Transverse colon (tissue), 4 donors: Measurements from ENCODE around the gene TMEM170B. TPM values are rescaled to one million over a fixed set of nuclear protein-coding genes. Genes with fewer than 3 reads are reported as not detected.

ENCODE experiments used
- DNase-seq: peaks from one replicate; pipeline ENCODE4 v3.0.0-alpha.2; 2019
- H3K27ac ChIP-seq, 4 donors: fragments of 200-600 bp; sonication (generic); 2 replicates each; pipeline ENCODE4 v1.5.1; 2016 to 2018; ENCODE audit warnings: inconsistent platforms in 4 of 4
- H3K27me3 ChIP-seq: fragments of 200-600 bp; sonication (generic); 2 replicates; pipeline ENCODE4 v1.5.1; 2017; ENCODE audit warnings: inconsistent platforms
- H3K36me3 ChIP-seq, 4 donors: fragments of 200-600 bp; sonication (generic); 2 replicates each; pipeline ENCODE4 v1.5.1; 2017 to 2019; ENCODE audit warnings: inconsistent platforms in 4 of 4
- H3K4me1 ChIP-seq, 4 donors: fragments of 200-600 bp; sonication (generic); 2 replicates each; pipeline ENCODE4 v1.5.1; 2017 to 2020; ENCODE audit warnings: inconsistent platforms in 4 of 4
- H3K4me3 ChIP-seq, 4 donors: fragments of 200-600 bp; sonication (generic); 1 replicate in 1 of 4; 2 replicates in 3 of 4; pipeline versions ENCODE4 v1.5.1 to v1.6.1; 2017 to 2019; ENCODE audit warnings: inconsistent platforms in 4 of 4
- H3K9me3 ChIP-seq, 2 donors: fragments of 200-600 bp; sonication (generic); 2 replicates each; pipeline ENCODE4 v1.5.1; 2017 to 2019; ENCODE audit warnings: inconsistent platforms in 2 of 2
- EP300 ChIP-seq: sonication (generic); formaldehyde crosslinking; IDR thresholded peaks from one replicate; pipeline ENCODE4 v1.6.1; 2017; ENCODE audit warnings: antibody characterized with exemption, low read depth
- POLR2A ChIP-seq: fragments of 450-650 bp; IDR thresholded peaks from one replicate; pipeline ENCODE4 v1.6.1; 2016; ENCODE audit warnings: antibody characterized with exemption, mild to moderate bottlenecking, moderate library complexity
- POLR2AphosphoS5 ChIP-seq, 3 donors: sonication (generic); formaldehyde crosslinking; IDR thresholded peaks; one replicate each; pipeline ENCODE4 v1.6.1; 2016; ENCODE audit warnings: antibody characterized with exemption in 3 of 3
- WGBS, 2 donors: methylation state at CpG; one replicate each; pipeline ENCODE4 v1.1.5; 2018; ENCODE audit warnings: low coverage in 1 of 2; 5-methylcytosine and 5-hydroxymethylcytosine counted together
- in situ Hi-C, 4 donors: fragments of 200-750 bp; cut with MboI; loops; one replicate each; pipeline versions ENCODE4 v1.15.0 to v1.15.1; 2017; ENCODE audit warnings: low sequenced_read_pairs in 3 of 4, low pct_ligation_motif_present in 1 of 4, low pct_unique_long_range_greater_than_20kb in 1 of 4
- intact Hi-C: fragments of 100-400 bp; cut with DNase I; formaldehyde crosslinking; loops from one replicate; pipeline ENCODE4 v1.15.1; 2023; ENCODE audit warnings: low total_unique reads
- total RNA-seq, 4 donors: library from RNA; depleted of rRNA; stranded (reverse); fragments of >200 nt; gene quantifications; one replicate each; pipeline ENCODE4 v1.1.0, GENCODE V29; 2016
- TF ChIP-seq, protein P1 (sequence below), 5 experiments: fragments of 200-600 bp in 3 of 5; fragments of 450-650 bp in 2 of 5; sonication (generic) in 3 of 5; IDR thresholded peaks; 1 replicate in 2 of 5; 2 replicates in 3 of 5; pipeline ENCODE4 v1.5.1; 2016 to 2017; ENCODE audit warnings: antibody characterized with exemption in 5 of 5, inconsistent platforms in 3 of 5, mild to moderate bottlenecking in 2 of 5, moderate library complexity in 1 of 5

Gene TMEM170B
- total RNA-seq, 4 donors from 2014 or later = 1.6 to 8.0 (median 3.0) TPM

DNA sequence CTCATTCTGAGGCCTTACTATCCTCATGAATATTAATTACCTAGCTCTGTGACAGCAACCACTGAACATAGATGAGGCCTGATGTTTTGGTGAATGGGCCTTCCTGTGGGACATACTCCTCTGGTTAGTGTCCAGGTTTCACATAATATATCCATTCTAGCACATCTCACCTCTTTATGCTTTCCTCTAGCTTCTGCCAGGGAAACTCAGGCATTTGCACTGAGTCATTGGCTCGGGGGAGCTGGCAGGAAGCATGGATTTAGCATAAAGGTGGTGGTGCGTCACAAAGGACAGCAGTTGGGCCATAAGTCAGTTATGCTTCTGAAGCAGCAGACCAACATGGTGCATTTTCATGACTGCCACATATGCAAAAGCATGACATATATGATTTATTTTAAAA, 37.5 kb upstream of the TMEM170B start:
- 93% methylated on average over 2 of the region's 2 CpGs; no CpG with 5 or more reads in 1 of the 2 donors for WGBS, 2 donors
- H3K27ac ChIP-seq = no peak overlapping the region
- no peaks in the 10 kb centered on the region for H3K36me3 ChIP-seq
- no peak overlapping the region for H3K4me3 ChIP-seq
- H3K9me3 ChIP-seq = no peaks in the 10 kb centered on the region
- intact Hi-C loops = loop anchor here (5.0 kb wide), 1 partner anchor 373 kb away; no protein-coding TSS in a partner anchor
- DNase-seq = no peak
- H3K4me1 ChIP-seq = peaks cover 0 to 11% (median 7%) of the 10 kb centered on the region in 4 donors
- TF ChIP-seq POLR2A (no peak), POLR2AphosphoS5 (IDR thresholded peaks at IDR 0.05) (no peak), EP300 (no peak)
- TF ChIP-seq, protein P1, sequence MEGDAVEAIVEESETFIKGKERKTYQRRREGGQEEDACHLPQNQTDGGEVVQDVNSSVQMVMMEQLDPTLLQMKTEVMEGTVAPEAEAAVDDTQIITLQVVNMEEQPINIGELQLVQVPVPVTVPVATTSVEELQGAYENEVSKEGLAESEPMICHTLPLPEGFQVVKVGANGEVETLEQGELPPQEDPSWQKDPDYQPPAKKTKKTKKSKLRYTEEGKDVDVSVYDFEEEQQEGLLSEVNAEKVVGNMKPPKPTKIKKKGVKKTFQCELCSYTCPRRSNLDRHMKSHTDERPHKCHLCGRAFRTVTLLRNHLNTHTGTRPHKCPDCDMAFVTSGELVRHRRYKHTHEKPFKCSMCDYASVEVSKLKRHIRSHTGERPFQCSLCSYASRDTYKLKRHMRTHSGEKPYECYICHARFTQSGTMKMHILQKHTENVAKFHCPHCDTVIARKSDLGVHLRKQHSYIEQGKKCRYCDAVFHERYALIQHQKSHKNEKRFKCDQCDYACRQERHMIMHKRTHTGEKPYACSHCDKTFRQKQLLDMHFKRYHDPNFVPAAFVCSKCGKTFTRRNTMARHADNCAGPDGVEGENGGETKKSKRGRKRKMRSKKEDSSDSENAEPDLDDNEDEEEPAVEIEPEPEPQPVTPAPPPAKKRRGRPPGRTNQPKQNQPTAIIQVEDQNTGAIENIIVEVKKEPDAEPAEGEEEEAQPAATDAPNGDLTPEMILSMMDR (IDR thresholded peaks at IDR 0.05) = no peak
- in situ Hi-C loops = no loop called here
- H3K27me3 ChIP-seq = no peaks in the 10 kb centered on the region

DNA sequence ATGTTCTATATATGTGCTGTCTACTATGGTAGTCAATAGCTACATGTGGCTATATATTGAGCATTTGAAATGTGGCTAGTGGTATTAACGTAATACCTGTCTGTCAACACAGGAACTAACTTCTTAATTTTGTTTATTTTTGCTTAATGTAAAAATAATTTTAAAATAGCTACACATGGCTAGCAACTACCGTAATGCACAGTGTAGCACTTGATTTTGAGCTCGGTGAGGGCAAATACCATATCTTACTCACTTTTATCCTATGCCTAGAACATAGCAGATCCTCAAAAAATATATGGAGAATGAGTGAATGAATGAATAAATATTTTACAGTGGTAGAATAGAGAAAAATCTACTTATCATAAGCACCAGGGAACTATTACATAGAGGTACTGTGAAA, 28.1 kb upstream of the TMEM170B start:
- H3K4me3 ChIP-seq = no peak overlapping the region
- no peak for DNase-seq
- intact Hi-C loops (no loop called here), in situ Hi-C loops (no loop called here)
- no peaks in the 10 kb centered on the region for H3K36me3 ChIP-seq
- no peaks in the 10 kb centered on the region for H3K9me3 ChIP-seq
- H3K27ac ChIP-seq = no peak overlapping the region
- no peaks in the 10 kb centered on the region for H3K27me3 ChIP-seq
- 93 to 96% methylated on average over 3 of the region's 3 CpGs for WGBS, 2 donors
- TF ChIP-seq EP300 (no peak), POLR2A (no peak), POLR2AphosphoS5 (IDR thresholded peaks at IDR 0.05) (no peak)
- TF ChIP-seq, protein P1 (IDR thresholded peaks at IDR 0.05) = no peak
- no peaks in the 10 kb centered on the region for H3K4me1 ChIP-seq

DNA sequence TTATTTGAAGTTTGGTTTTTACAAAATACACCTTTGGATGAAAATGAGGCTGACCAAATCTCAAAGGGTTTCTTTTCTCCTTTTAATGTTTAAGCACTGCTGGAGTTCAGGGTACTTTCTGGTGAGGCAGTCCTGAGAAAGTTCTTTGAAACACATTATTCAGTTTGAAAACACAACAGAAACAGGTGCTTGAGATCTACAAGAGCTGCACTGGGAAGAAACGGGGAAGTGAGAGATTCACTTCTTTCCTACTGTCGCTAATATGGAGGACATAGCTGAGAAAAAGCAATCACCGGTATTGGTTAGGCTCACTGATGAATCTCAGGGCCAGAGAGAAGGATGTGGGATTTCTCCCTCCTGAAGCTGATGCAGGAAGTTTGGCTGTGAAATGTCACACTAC, 22.9 kb upstream of the TMEM170B start:
- intact Hi-C loops = no loop called here
- H3K27me3 ChIP-seq = no peaks in the 10 kb centered on the region
- 48 to 94% methylated on average over 3 of the region's 3 CpGs for WGBS, 2 donors
- no peak for TF ChIP-seq EP300
- no peak for TF ChIP-seq POLR2A
- no peak for TF ChIP-seq POLR2AphosphoS5 (IDR thresholded peaks at IDR 0.05)
- TF ChIP-seq, protein P1 (IDR thresholded peaks at IDR 0.05) = no peak
- H3K9me3 ChIP-seq = peaks cover 7 to 10% of the 10 kb centered on the region in 2 donors
- DNase-seq = no peak
- no peaks in the 10 kb centered on the region for H3K36me3 ChIP-seq
- no peak overlapping the region for H3K4me3 ChIP-seq
- H3K4me1 ChIP-seq = no peaks in the 10 kb centered on the region
- in situ Hi-C loops = no loop called here
- H3K27ac ChIP-seq = no peak overlapping the region

DNA sequence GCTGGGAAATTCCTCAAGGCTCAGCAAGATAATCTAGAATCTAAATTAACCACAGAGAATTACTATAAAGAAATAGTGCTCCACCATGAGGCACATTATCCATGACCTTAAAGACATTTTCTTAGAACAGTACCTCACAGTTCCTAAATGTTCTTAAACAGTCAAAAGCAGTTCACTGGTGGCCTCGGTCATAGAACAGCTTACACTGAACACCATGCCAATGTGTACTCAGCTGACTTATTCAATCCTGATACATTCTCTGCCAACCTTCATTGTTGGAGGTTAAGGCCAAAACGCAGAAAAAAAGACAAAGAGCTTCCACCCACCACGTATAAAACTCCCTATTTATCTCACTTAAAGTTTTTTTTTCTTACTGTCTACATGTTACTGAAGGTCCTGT, 21.8 kb upstream of the TMEM170B start:
- H3K4me3 ChIP-seq = no peak overlapping the region
- in situ Hi-C loops (no loop called here), intact Hi-C loops (no loop called here)
- no peaks in the 10 kb centered on the region for H3K36me3 ChIP-seq
- H3K27ac ChIP-seq = no peak overlapping the region
- no peaks in the 10 kb centered on the region for H3K4me1 ChIP-seq
- no peak for DNase-seq
- H3K9me3 ChIP-seq = peaks cover 7 to 10% of the 10 kb centered on the region in 2 donors
- WGBS, 2 donors = 63 to 68% methylated on average over 3 of the region's 3 CpGs
- no peak for TF ChIP-seq POLR2AphosphoS5 (IDR thresholded peaks at IDR 0.05)
- TF ChIP-seq, protein P1 (IDR thresholded peaks at IDR 0.05) = no peak
- no peak for TF ChIP-seq EP300
- TF ChIP-seq POLR2A = no peak
- H3K27me3 ChIP-seq = no peaks in the 10 kb centered on the region
